ENCODE results near the gene TDRD9. TPM values are rescaled to one million over a fixed set of nuclear protein-coding genes. Genes with fewer than 3 reads are reported as not detected.

The TDRD9 gene
- total and polyA plus RNA-seq, 8 donors, result 0.85 to 8.8 (median 2.4) TPM; not detected in 2

DNA sequence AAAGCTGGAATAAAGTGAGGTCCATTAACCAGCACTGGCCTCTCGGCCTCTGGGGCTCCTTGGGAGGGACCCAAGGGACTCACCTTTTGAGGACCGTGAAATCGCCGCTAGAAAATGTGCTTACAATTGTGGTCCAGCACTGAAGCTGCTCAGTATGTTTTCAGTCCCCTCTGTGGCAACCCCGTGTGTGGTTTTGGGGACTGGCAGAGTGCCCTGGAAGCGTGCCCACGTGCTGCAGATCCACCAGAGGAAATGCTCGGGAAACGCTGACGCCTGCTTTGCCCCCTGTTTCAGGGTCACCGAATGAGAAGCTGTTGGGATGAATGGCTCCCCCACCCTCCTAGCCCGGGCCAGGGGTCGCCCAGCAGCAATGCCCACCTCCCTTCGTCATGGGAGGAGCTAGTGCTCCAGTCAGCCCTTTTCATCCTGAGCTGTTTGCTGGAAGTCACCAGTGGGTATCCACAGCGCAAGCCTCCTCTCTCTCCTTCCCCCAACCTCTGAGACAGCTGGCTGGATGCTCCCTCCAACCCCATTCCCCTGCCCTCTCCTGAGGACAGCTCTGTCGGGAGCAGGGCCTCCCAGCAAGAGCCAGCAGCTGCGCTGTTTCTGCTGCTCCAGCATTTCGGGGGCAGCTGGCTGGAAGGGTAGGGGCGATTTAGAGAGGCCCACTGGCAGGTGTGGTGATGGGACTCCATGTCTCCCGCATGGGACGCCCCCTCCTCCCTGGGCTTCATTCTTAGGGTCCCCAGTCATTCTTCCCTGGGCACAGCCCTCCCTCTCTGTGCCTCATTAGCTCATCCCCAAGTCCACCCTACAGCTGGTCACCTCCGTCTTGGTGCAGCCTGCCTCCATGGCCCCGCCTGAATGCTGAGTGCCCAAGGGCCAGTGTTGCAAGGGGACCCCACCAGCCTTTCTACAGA, 47.6 kb upstream of the TDRD9 start:
- TF ChIP-seq POLR2AphosphoS5 (IDR thresholded peaks at IDR 0.05), result peak in 2 of 3 donors; percentile 7 to 39
- TF ChIP-seq, protein P1, sequence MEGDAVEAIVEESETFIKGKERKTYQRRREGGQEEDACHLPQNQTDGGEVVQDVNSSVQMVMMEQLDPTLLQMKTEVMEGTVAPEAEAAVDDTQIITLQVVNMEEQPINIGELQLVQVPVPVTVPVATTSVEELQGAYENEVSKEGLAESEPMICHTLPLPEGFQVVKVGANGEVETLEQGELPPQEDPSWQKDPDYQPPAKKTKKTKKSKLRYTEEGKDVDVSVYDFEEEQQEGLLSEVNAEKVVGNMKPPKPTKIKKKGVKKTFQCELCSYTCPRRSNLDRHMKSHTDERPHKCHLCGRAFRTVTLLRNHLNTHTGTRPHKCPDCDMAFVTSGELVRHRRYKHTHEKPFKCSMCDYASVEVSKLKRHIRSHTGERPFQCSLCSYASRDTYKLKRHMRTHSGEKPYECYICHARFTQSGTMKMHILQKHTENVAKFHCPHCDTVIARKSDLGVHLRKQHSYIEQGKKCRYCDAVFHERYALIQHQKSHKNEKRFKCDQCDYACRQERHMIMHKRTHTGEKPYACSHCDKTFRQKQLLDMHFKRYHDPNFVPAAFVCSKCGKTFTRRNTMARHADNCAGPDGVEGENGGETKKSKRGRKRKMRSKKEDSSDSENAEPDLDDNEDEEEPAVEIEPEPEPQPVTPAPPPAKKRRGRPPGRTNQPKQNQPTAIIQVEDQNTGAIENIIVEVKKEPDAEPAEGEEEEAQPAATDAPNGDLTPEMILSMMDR (IDR thresholded peaks at IDR 0.05), result no peak
- 3 to 15% (median 12%) methylated on average over 8 to 23 of the region's 23 CpGs for WGBS, 5 donors
- Histone ChIP-seq H3K4me1 (peaks cover 40 to 57% (median 47%) of the 10 kb centered on the region in 4 donors), H3K27me3 (no peaks in the 10 kb centered on the region), H3K9me3 (no peaks in the 10 kb centered on the region), H3K36me3 (no peaks in the 10 kb centered on the region), H3K4me3 (peak overlapping the region; percentile 27 to 46 (median 32)), H3K27ac (peak overlapping the region; percentile 85 to 97 (median 91))
- intact Hi-C loops (cut with DNase I; ENCODE audit: low total_unique reads), result no loop called here
- peak; percentile 82 to 91 for DNase-seq

DNA sequence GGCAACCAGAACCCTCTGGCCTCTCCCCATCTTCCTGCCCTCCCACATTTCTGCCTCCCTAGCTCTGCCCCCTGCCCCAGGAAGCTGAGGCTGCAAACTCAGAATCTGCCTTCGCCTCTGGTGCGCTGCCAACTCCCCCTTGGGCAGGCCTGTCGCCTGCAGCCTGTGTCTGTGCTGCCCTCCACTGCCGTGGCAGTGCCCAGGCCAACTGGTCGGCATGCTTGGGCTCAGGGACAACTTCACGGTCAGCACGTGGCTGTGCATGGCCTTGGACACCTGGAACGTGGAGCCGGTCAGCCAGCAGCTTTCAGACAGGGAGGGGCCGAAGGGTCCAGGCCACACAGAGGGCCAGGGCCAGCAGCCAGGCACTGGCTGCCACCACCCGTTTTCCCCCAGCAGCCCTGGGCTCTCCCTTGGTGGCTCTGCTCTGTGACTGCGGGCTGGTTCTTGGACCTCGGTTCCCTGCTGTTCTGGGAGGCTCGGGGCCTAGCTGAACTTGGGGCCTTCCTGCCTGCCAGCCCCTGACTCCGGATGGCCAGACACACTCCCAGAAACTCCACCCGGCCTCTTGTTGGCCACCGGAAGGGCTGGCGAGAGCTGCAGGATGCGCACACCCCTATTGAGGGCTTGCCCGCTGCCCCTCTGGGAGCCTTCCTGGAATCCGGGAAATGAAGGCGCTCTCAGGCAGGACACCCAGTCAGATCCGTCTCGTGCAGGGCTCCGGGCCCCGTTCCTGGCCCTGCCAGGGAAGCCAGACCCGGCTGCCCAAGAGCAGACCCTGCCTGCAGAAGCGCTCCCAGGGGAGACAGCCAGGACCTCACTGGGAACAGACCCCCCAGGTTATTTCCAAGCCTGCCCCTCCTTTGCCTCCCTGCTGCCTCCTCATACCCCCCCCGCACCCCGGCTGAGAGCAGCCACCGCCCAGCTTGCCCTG, 46.7 kb upstream of the TDRD9 start:
- DNase-seq, result peak; percentile 51 to 83
- Histone ChIP-seq H3K36me3 (no peaks in the 10 kb centered on the region), H3K4me3 (peak overlapping the region in 1 of 4 donors; percentile 46), H3K27ac (peak overlapping the region; percentile 85 to 97 (median 91)), H3K27me3 (no peaks in the 10 kb centered on the region), H3K9me3 (no peaks in the 10 kb centered on the region), H3K4me1 (peaks cover 40 to 57% (median 47%) of the 10 kb centered on the region in 4 donors)
- 38 to 57% (median 46%) methylated on average over 24 to 31 of the region's 31 CpGs for WGBS, 5 donors
- intact Hi-C loops (cut with DNase I; ENCODE audit: low total_unique reads), result no loop called here
- peak in 1 of 3 donors; percentile 33 for TF ChIP-seq POLR2AphosphoS5 (IDR thresholded peaks at IDR 0.05)
- TF ChIP-seq, protein P1 (IDR thresholded peaks at IDR 0.05), result no peak
- TF ChIP-seq EP300 (IDR thresholded peaks at IDR 0.05), result no peak

DNA sequence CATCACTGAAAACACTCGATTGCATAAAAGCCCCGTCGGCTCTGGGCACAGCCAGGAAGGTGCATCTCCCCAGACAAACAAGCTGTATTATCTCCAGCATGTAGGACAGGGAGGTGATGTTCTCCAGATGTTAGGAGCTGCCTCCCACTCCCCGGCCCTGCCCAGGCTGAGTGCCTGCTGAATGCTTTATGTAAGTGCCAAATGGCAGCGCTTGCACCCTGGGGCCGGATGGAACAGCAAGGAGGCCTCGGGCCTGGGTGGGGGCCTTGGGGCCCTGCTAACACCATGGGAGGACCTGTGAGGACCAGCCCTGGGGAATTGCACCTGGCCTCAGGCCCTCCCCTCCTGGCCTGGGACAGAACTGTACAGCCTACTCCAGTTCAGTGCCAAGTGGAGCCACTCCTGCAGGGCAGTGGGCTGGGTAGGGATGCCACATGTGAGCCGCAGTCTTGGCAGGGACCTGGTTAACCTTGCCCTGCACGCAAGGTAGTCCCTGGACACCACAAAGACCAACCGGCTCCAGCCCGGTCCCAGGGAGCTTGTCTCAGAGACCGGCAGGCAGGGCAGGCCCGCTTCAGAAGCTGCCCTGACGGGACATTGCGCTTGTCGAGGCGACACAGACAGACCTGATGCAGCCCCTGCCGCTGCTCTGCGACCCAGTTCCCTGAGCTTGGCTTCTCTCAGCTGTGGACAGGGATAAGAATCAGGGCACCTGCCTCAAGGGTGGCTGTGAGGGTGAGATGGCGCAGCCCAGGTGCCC, 45.6 kb upstream of the TDRD9 start:
- intact Hi-C loops (cut with DNase I; ENCODE audit: low total_unique reads), result no loop called here
- peaks cover 40 to 65% (median 55%) of the 10 kb centered on the region in 4 donors for H3K4me1 ChIP-seq
- peak in 1 of 2 donors; percentile 63 for DNase-seq
- H3K9me3 ChIP-seq, result no peaks in the 10 kb centered on the region
- H3K27me3 ChIP-seq, result no peaks in the 10 kb centered on the region
- WGBS, 5 donors, result 60 to 82% (median 72%) methylated on average over 13 to 20 of the region's 20 CpGs
- H3K36me3 ChIP-seq, result no peaks in the 10 kb centered on the region
- H3K27ac ChIP-seq, result peak overlapping the region in 4 of 5 donors; percentile 85 to 97 (median 90)
- TF ChIP-seq EP300 (IDR thresholded peaks at IDR 0.05) (no peak), POLR2AphosphoS5 (IDR thresholded peaks at IDR 0.05) (no peak), POLR2A (IDR thresholded peaks at IDR 0.05) (no peak)
- TF ChIP-seq, protein P1 (IDR thresholded peaks at IDR 0.05), result no peak
- no peak overlapping the region for H3K4me3 ChIP-seq

DNA sequence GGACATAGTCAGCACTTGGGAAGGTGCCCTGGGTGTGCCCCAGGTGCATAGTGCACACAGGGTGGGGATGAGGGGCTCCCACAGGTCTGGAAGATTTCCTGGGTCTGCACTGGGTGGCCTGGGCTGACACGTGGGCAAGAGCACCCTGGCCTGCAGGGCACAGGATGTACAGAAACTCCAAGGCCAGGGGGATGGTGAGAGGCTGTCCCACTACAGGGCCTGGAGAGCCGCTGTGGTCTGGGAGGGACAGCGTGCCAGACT, 45.1 kb upstream of the TDRD9 start:
- H3K27ac ChIP-seq, result peak overlapping the region in 3 of 5 donors; percentile 9 to 88 (median 85)

More for the DNA sequence above, 45.1 kb upstream of the TDRD9 start:
- H3K4me3 ChIP-seq, result no peak overlapping the region
- peaks cover 43 to 67% (median 60%) of the 10 kb centered on the region in 4 donors for H3K4me1 ChIP-seq
- TF ChIP-seq POLR2AphosphoS5 (IDR thresholded peaks at IDR 0.05) (no peak), EP300 (IDR thresholded peaks at IDR 0.05) (no peak), POLR2A (IDR thresholded peaks at IDR 0.05) (no peak)
- TF ChIP-seq, protein P1 (IDR thresholded peaks at IDR 0.05), result no peak
- no peak for DNase-seq
- no peaks in the 10 kb centered on the region for H3K27me3 ChIP-seq
- H3K9me3 ChIP-seq, result no peaks in the 10 kb centered on the region
- 62 to 81% (median 79%) methylated on average over 1 to 3 of the region's 3 CpGs for WGBS, 5 donors
- intact Hi-C loops (cut with DNase I; ENCODE audit: low total_unique reads), result no loop called here
- no peaks in the 10 kb centered on the region for H3K36me3 ChIP-seq

Measured in stomach (tissue), 9 donors.